ENCODE measurements around the gene FBRSL1.
"Not testable (repeated sequence)": the region's sequence is repeated elsewhere in the genome, so short reads cannot be mapped to it uniquely, and the experiment has no call there.

Gene FBRSL1

DNA sequence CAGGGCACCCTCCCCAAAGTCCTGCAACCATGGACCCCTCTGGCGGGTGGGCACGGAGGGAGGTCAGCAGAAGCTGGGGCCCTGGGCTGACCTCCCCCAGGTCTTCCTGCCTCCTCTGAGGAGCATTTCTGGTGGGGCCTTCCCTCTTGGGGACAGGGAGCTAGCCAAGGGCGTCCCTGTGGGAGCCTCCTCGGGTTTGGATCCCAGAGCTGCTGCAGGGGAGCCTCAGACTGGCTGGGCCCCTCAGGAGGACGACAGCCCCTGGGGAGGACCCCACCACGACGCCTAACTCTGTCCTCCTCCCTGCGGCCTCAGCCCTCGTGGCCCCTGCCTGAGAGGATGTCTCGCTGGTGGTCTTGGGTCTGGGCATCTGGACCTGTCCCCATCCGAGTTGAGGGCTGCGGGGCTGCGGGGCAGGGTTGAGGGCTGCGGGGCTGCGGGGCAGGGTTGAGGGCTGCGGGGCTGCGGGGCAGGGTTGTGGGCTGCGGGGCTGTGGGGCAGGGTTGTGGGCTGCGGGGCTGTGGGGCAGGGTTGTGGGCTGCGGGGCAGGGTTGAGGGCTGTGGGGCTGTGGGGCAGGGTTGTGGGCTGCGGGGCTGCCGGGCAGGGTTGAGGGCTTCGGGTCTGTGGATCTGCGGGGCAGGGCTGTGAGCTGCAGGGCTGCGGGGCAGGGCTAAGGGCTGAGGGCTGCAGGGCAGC, 37.4 kb downstream of the FBRSL1 start:
- no peak for DNase-seq

DNA sequence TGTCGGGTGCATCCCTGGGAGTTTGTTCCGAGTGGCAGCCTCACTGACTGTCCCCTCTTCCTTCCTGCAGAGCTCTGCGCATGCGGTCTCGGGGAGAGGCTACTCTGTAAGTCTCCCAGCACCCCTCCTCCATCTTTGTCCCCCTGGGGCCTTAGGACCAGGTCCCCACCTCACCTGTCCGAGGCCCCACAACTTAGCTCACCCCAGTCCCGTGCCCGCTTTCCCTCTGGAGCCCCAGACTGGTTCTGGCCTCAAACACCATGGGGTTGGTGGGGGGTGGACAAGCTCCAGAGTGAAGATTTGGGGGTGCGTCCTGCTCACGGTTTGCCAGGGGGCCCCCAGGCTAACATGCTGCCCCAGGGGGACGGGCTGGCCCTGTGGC, 37.9 kb downstream of the FBRSL1 start:
- DNase-seq: no peak

DNA sequence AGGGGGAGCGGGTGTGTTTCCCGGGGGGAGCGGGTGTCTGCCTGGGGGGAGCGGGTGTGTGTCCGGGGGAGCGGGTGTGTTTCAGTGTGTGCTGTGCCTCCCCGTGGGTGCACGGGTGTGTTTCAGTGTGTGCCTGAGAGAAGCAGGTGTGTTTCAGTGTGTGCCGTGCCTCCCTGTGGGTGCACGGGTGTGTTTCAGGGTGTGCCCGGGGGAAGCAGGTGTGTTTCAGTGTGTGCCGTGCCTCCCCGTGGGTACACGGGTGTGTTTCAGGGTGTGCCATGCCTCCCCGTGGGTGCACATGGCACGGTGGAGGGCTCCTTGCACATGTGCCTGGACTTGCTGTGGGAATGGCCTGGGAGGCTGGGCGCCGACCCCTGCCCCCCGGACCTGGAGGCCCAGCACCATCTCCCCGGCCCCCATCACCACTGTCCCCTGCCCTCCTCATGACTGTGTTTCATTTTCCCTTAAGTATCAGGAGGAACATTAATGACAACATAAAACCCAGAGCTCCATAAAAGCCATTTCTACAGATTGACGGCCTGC, 38.7 kb downstream of the FBRSL1 start:
- DNase-seq: no peak

DNA sequence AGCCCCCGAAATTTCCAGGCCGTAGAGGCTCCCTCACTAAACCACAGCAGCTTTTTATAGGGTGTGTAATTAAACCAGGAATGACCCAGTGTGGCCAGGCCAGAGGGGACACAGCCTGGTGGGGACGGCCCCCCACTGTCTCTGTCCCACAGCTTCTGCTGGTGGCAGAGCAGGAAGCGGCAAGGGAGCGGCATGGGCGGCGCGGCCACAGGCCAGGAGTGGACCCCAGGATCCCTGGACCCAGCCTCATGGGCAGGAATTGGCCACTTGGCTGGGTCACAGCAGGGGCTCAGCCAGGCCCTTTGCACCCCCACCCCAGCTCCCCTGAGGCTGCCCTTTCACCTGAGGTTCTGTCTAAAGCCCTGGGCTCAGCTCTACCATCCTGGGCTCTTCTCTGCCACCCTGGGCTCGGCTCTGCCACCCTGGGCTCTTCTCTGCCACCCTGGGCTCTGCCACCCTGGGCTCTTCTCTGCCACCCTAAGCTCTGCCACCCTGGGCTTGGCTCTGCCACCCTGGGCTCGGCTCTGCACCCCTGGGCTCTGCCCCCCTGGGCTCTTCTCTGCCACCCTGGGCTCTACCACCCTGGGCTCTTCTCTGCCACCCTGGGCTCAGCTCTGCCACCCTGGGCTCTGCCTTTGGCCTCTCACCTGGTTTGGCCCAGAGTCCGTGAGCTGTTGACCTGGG, 39.3 kb downstream of the FBRSL1 start:
- DNase-seq: no peak

DNA sequence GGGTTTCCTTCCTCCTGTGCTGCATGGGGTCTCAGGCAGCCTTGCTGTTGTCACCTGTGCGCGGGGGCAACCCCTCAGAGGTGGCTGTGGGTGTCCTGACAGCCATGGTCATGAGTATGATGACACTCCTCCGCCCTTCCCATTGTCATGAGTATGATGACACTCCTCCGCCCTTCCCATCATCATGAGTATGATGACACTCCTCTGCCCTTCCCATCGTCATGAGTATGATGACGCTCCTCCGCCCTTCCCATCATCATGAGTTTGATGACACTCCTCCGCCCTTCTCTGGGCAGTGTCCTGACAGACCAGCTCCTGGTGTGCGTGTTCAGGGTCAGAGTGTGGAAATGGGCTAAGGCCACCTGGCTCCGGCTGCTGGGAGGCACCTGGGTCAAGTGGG, 40.0 kb downstream of the FBRSL1 start:
- DNase-seq: no peak

DNA sequence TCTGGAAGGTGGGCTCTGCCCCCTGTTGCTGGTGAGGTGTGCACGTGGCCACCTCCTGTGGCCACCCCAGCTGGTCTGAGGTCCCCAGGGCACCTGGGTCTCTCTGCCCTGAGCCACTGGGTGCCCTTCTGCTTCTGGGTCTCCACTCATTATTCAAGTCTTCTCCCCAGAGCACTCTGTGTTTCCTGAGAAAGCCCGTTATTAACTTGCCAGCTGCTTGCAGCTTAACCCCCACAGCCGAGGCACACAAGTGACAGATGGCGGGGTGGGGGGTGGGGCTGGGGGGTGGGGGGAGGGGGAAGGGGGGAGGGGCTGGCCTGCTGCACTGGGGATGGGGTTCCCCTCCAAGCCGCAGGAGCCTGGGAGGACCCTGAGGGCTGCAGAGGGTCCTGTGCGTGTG, 40.5 kb downstream of the FBRSL1 start:
- no peak for DNase-seq

DNA sequence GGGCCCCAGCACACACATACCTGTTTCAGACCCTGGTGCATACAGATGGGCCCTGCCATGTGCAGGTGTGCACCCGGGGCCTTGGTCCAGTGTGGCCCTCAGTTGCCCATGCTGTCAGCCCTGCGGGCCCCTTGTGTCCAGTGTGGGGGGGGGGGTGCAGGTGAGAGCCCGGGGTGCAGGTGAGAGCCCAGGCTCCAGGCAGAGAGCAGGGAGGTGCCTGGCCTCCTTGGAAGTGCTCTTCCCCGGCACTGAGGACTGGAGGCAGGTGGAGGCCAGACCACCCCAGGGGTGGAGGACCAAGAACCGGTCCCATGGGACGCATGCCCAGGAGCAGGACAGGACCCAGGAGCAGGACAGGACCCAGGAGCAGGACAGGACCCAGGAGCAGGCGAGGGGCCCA, 40.9 kb downstream of the FBRSL1 start:
- no peak for DNase-seq

DNA sequence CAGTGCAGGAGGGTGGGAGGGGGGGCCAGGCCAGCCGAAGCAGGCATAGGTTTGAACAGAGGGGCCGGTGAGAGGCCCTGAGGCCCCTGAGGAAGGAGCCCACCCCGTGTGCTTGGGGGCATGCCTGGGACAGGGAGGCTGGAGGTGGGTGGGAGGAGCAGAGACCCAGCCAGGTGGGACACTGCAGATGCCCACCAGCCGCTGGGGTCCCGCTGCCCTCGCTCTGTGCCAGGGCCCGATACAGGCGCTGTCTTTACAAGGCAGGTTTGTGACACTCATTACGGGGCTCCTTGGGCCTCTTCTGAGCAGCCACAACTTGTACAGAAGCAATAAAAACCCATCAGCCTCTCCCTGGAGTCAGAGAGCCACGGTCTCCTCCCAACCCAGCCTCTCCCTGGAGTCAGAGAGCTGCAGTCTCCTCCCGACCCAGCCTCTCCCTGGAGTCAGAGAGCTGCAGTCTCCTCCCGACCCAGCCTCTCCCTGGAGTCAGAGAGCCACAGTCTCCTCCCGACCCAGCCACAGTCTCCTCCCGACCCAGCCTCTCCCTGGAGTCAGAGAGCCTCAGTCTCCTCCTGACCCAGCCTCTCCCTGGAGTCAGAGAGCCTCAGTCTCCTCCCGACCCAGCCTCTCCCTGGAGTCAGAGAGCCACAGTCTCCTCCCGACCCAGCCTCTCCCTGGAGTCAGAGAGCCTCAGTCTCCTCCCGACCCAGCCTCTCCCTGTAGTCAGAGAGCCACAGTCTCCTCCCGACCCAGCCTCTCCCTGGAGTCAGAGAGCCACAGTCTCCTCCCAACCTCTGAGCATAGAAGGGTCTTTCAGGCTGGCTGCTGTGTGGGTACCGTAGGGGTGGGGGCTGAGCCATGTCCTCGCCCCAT, 43.0 kb downstream of the FBRSL1 start:
- DNase-seq: not testable (repeated sequence)

DNA sequence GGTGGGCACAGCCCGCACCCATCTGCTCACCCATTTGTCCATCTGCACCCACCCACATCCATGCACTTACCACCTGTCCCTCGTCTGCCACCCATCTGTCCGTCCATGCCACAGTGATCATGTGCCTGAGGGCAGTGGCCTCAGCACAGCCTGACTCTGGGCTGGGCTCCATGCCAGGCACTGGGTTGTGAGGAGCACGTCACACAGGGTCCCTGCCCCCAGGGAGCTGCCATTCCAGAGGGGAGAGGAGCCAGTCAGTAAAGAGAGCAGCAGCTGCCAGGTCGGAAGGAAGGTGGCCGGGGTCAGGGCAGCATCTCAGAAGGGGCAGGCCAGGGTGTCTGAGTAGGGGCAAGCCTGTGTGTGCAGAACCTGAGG, 43.6 kb downstream of the FBRSL1 start:
- DNase-seq: no peak

DNA sequence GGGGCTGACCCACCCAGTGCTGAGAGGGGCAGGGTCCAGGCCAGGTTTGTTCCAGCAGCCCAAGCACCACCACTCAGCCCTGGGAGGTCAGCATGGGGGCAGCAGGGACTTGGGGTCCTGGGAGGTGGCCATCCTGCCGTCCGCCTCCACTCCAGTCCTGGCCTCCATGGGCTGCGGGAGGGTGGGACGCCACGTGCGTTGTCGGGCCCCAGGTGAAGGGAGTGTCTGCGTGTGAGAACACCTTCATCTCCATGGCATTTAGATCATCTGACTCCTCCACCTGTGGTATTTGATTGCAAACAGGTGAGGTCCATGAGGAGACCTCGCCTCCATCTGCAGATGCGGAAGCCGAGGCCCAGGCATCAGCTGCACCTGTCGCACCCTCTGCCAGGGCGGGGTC, 44.1 kb downstream of the FBRSL1 start:
- DNase-seq: no peak

DNA sequence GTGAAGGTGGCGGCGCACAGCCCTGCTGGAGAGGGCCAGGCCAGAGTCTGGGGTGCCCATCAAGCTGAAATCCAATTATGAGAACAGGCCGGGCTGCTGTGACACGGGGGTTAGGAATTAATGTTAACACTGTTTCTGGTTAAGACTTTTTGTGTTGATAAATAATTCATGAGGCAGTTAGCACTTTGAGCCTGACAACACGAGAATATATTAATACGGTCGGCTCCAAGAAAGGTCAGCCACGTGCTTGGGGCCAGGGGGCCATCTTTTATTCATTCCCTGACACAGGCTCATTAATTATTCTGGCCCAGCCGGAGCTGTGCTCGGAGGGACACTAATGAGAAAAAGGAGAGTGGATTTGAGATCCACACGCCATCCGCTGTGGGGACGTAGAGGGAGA, 45.1 kb downstream of the FBRSL1 start:
- DNase-seq: no peak

DNA sequence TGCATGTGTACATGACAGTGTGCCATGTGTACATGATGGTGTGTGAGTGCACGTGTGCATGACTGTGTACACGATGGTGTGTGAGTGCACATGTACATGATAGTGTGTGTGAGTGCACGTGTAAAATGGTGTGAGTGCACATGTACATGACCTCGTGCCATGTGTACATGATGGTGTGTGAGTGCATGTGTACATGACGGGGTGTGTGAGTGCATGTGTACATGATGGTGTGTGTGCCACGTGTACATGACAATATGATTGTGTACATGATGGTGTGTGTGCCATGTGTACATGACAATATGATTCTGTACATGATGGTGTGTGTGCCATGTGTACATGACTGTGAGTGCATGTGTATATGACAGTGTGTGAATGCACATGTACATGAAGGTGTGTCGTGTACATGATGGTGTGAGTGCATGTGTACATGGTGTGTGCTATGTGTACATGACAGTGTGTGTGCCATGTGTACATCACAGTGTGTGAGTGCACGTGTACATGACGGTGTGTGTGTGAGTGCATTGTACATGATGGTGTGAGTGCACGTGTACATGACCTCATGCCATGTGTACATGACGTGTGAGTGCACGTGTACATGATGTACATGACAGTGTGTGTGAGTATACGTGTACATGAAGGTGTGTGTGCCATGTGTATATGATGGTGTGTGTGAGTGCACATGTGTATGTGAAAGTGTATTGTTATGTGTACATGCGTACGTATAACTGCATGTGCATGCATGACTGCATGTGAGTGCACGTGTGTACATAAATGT, 46.3 kb downstream of the FBRSL1 start:
- no peak for DNase-seq

DNA sequence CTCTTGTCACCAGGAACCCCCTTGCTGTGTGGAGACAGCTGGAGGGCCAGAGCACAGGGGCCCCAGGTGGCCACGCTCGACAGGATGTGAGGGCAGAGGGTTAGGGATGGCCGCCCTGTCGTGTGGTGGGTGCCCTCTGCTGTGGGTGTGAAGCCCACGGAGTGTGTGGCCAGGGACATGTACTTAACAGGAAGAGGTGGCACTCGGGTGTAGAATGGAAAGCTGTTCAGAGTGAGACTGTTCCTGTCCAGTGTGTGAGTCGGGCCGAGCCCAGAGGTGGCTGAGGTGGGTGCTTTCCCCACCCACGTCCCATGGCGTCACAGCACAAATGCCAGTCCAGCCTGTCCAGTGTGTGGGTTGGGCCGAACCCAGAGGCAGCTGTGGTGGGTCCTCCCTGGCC, 47.1 kb downstream of the FBRSL1 start:
- no peak for DNase-seq

DNA sequence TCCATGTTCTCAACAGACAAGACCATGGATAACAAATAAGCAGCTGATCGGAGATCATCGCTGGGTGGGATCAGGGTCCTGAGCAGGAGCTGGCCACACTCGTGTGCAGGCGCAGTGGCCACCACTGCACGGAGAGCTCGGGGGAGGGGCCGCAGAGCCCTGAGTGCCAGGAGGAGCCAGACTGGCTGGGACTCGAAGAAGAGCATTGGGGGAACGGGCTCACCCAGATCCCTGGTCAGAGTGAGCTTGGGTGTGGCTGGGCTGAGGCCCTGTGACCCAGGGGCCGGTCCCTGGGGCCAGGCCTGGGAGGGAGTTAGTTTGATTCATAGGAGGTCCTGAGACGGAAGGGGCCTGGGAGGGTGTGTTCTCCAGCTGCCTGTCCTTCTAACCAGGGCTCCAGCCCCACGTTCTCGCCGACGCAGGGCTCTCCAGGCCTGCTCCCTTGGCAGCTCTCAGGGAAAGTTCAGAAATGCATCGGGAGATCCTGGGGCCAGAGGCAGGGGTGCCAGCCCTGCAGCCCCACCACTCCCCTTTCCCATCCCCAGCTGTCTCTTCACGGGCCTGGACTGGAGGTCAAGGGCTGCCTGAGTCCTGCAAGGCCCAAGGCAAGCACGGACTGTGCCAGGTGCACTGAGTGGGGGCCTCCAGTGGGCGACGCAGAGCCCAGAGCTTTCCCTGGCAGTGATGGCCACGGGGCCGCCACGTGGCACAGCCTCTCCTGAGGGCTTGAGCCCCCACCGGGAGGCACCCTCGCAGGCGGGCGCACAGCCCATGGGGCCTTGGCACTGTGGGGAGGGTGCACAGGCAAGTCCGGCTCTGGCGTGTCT, 48.1 kb downstream of the FBRSL1 start:
- DNase-seq: no peak

DNA sequence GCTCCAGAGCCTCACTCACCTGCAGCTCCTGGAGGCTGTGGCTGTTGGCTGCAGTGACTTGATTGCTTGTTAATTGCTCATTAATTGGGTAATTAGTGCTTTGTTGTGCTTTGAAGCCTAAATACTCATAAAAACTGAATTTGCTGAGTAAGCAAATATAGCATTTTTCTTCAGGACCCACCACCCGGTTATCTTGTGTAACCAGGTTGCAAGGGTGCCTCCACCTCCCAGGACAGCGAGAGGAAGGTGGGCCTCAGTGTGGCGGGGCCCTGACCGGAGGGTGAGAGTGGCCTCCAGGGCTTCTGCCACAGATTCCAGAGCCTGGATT, 48.7 kb downstream of the FBRSL1 start:
- no peak for DNase-seq

DNA sequence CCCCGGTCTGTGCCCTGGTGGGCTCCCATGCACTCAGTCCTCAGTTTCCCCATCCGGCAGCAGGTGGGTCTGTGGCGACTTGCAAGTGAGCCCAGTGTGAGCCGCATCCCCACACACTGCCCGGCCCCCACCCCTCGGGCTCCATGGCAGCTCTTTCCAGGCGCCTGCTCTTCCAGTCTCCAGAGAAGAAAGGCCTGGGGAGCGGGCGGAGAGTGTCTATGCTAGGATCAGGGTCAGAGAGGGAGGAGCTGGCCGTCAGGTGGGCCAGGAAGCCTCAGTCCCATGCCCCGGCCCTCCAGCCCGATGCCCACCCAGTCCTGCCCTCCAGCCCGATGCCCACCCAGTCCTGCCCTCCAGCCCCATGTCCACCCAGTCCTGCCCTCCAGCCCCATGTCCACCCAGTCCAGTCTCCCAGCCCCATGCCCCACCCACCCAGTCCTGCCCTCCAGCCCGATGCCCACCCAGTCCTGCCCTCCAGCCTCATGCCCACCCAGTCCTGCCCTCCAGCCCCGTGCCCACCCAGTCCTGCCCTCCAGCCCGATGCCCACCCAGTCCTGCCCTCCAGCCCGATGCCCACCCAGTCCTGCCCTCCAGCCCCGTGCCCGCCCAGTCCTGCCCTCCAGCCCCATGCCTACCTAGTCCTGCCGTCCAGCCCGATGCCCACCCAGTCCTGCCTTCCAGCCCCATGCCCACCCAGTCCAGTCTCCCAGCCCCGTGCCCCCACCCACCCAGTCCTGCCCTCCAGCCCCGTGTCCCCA, 49.2 kb downstream of the FBRSL1 start:
- no peak for DNase-seq

DNA sequence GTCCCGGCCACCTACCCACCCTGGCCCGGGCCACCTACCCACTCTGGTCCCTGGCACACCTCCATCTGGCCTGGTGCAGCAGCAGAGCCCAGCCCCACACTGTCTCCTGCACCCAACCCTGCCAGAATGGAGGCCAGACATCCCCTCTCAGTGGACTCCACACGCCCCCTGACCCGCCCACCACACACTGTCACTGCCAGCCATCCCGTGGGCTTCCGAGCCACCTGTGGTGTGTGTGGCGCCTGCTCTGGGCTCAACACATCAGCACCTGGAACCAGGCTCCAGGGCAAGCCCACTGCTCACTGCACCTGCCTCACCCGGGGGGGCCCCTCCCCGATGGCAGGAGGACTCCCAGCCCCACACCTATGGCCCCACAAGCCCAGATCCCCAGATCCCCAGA, 50.5 kb downstream of the FBRSL1 start:
- DNase-seq: no peak

DNA sequence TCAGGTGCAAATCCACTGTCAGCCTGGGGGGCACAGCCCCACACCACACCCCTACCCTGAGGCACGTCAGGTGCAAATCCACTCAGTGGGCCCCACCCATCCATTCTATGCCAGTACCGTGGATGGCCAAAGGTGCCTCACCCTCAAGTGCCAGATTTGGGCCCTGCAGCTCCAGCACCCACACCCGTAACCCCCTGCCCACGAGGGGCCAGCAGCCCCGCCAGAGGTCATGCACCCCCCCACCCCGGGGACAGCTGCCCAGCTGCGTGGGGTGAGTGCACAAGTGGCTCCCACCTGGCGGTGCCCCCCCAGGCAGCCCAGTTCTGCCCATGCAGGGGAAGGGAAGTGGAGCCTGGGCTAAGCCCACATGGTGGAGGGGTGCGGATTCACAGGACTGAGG, 51.2 kb downstream of the FBRSL1 start:
- DNase-seq: no peak

DNA sequence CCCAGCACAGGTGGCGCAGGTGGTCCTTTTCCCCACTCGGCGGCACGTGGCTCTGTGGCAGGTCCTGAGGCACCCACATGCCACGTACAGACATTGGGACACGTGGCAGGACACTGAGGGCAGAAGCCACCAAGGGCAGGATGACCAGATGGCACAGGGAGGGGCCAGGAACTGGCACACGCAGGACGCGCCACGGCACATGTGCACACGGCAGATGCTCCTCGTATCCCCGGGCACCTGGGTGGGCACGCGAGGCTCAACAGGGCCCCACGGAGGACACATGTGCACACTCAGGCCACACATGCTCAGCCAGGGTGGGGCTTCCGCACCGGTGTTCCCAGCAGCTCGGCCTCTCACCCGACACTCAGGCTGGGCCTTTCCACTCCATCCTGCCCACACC, 52.0 kb downstream of the FBRSL1 start:
- DNase-seq: no peak

DNA sequence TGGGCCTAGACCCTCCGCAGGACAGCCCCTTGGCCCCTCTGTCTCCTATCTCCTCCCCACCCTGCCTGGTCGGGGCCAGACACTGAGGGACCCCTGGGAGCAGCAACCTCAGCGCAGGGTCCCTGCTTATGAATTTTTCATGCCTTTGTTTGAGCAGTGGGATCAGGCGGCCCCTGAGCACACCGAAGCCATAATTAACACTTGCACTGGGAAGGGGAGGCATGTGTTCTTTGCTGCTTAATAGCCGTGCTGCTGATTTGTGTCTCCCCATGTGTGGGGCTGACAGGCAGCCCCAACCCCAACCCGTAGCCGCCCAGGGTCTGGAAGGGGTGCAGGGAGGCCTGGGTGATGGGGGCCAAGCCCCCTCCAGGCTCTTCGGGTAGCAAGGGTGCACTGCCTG, 52.7 kb downstream of the FBRSL1 start:
- DNase-seq: no peak
